ENCODE data around the gene SLC13A4. TPM values are rescaled to one million over a fixed set of nuclear protein-coding genes. Genes with fewer than 3 reads are reported as not detected.

SLC13A4 gene
- total and polyA plus RNA-seq, 2 donors (not counting 3 experiments of a cell fraction or from before 2014, with no cell fraction given) = not detected

DNA sequence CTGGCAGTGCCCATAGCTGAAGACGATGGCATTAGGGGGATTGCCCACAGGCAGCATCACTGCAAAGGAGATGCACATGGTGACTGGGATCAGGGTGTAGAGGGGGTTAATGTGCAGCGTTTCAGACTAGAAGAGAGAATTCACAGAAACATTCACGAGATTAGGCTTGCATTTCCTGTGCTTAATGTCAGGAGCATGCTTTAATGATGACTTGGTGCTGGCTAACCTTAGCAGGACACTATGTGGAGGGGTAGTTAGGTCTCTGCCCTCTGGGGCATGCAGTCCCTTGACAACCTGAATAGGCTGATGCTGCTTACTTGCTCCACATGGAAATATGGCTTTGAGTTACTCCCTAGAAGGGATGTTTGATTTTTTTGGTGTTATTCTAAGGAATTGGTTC lies 43.9 kb downstream of the SLC13A4 start:
- Histone ChIP-seq H3K27ac (ENCODE audit: insufficient read depth, low read depth, low read length) (no peak overlapping the region), H3K27me3 (ENCODE audit: control insufficient read depth in 2 of 2, insufficient read depth in 2 of 2, low read length in 2 of 2) (no peaks in the 10 kb centered on the region), H3K4me2 (ENCODE audit: insufficient read depth, low read length) (no peak overlapping the region), H3K79me2 (ENCODE audit: control insufficient read depth, insufficient read depth, low read length) (no peaks in the 10 kb centered on the region), H3K9ac (replicated peaks; ENCODE audit: extremely low read depth, insufficient read depth, low read length) (no peak overlapping the region), H3K9me1 (replicated peaks; ENCODE audit: control insufficient read depth, extremely low read depth, insufficient read depth, low read length) (no peaks in the 10 kb centered on the region), H4K20me1 (replicated peaks; ENCODE audit: control insufficient read depth, extremely low read depth, insufficient read depth, low read length) (no peaks in the 10 kb centered on the region), H3K9me3 (replicated peaks; ENCODE audit: control insufficient read depth, insufficient read depth, low read length) (no peaks in the 10 kb centered on the region), H2AFZ (ENCODE audit: low read depth, low read length) (no peak overlapping the region), H3K4me1 (ENCODE audit: control insufficient read depth, extremely low read depth, insufficient read depth, low read length) (peaks cover 16% of the 10 kb centered on the region), H3K4me3 (replicated peaks in 1 of 3; ENCODE audit: insufficient read depth in 1 of 3, low read depth in 1 of 3, low read length in 3 of 3) (no peak overlapping the region), H3K36me3 (ENCODE audit: control insufficient read depth in 2 of 2, extremely low read depth in 1 of 2, insufficient read depth in 2 of 2, low read length in 2 of 2) (peaks cover 0 to 2% of the 10 kb centered on the region in 2 experiments)
- no peak for TF ChIP-seq JUN (IDR thresholded peaks at IDR 0.05; ENCODE audit: borderline replicate concordance, insufficient read depth, insufficient read length, low read depth)
- peak; percentile 29 for TF ChIP-seq POLR2AphosphoS5 (IDR thresholded peaks at IDR 0.05; ENCODE audit: insufficient read depth, low read depth, low read length)
- POLR2A ChIA-PET = no interaction called here
- CTCF ChIA-PET = interaction anchor here (0.6 to 6.0 kb wide), 3 partner anchors 9 to 12 kb away, joined by 3 to 53 read pairs (median 3); no protein-coding TSS in a partner anchor
- intact Hi-C loops (cut with micrococcal nuclease) = no loop called here
- dilution Hi-C loops (cut with MboI; ENCODE audit: extremely low pct_ligation_motif_present, low sequenced_read_pairs) = no loop called here
- BruUV-seq (replicated peaks) = no TSS peak
- DNase-seq (ENCODE audit: low read depth, low spot score) = no peak
- peak; percentile 59 for FAIRE-seq

- Histone ChIP-seq H3K9me3 (replicated peaks; ENCODE audit: control insufficient read depth, insufficient read depth, low read length) (no peaks in the 10 kb centered on the region), H3K79me2 (ENCODE audit: control insufficient read depth, insufficient read depth, low read length) (no peaks in the 10 kb centered on the region), H3K27me3 (ENCODE audit: control insufficient read depth in 2 of 2, insufficient read depth in 2 of 2, low read length in 2 of 2) (no peaks in the 10 kb centered on the region), H3K27ac (ENCODE audit: insufficient read depth, low read depth, low read length) (no peak overlapping the region), H3K9ac (replicated peaks; ENCODE audit: extremely low read depth, insufficient read depth, low read length) (no peak overlapping the region), H3K4me2 (ENCODE audit: insufficient read depth, low read length) (no peak overlapping the region), H3K4me1 (ENCODE audit: control insufficient read depth, extremely low read depth, insufficient read depth, low read length) (peaks cover 20% of the 10 kb centered on the region), H2AFZ (ENCODE audit: low read depth, low read length) (no peak overlapping the region), H3K9me1 (replicated peaks; ENCODE audit: control insufficient read depth, extremely low read depth, insufficient read depth, low read length) (no peaks in the 10 kb centered on the region), H4K20me1 (replicated peaks; ENCODE audit: control insufficient read depth, extremely low read depth, insufficient read depth, low read length) (no peaks in the 10 kb centered on the region), H3K36me3 (ENCODE audit: control insufficient read depth in 2 of 2, extremely low read depth in 1 of 2, insufficient read depth in 2 of 2, low read length in 2 of 2) (peaks cover 0 to 2% of the 10 kb centered on the region in 2 experiments), H3K4me3 (replicated peaks in 1 of 3; ENCODE audit: insufficient read depth in 1 of 3, low read depth in 1 of 3, low read length in 3 of 3) (no peak overlapping the region)
- no peak for TF ChIP-seq EZH2 (IDR thresholded peaks at IDR 0.05; ENCODE audit: borderline replicate concordance, low read depth, low read length, severe bottlenecking)
- TF ChIP-seq JUN (IDR thresholded peaks at IDR 0.05; ENCODE audit: borderline replicate concordance, insufficient read depth, insufficient read length, low read depth) = no peak
- CTCF ChIA-PET = interaction anchor here (6.0 kb wide), 1 partner anchor 12 kb away, joined by 53 read pairs; no protein-coding TSS in a partner anchor
- DNase-seq (ENCODE audit: low read depth, low spot score) = no peak
- intact Hi-C loops (cut with micrococcal nuclease) (no loop called here), dilution Hi-C loops (cut with MboI; ENCODE audit: extremely low pct_ligation_motif_present, low sequenced_read_pairs) (no loop called here)
- no TSS peak for BruUV-seq (replicated peaks)
- POLR2A ChIA-PET = no interaction called here
- no peak for FAIRE-seq
These were observed 44.4 kb downstream of the SLC13A4 start for GRCh38 chr7:135683609-135684008.
